Measurements from ENCODE around the gene ZNF331.

ZNF331 gene

DNA sequence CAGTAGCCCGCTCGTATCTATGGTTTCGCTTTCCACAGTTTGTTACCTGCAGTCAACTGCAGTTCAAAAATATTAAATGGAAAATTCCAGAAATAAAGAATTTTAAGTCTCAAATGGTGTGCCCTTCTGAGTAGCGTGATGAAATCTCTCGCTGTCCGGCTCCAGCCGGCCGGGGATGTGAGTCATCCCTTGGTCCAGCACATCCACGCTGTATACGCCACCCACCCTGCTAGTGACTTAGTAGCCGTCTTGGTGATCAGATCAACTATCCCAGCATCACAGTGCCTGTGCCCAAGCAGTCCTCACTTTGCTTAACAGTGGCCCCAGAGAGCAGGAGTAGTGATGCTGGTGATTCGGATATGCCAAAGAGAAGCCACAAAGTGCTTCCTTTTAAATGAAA, 40.0 kb downstream of the ZNF331 start:
- no peak for DNase-seq

DNA sequence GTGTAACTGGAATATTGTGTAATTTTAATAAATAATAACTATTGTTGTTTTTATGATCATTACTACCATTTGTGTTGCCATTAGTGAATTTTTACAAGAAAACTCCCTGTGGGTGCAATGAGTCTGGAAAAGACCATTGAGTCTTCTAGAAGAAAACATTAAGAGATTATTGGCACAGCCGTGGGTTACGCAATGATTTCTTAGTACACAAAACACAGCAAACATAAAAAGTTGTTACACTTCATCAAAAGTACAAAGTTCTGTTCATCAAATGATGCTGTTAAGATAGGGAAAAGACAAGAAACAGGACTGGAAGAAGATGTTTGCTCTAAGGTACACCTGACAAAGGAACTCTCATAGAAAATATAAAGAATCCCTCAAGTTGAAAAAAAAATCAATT, 41.6 kb downstream of the ZNF331 start:
- no peak for DNase-seq

DNA sequence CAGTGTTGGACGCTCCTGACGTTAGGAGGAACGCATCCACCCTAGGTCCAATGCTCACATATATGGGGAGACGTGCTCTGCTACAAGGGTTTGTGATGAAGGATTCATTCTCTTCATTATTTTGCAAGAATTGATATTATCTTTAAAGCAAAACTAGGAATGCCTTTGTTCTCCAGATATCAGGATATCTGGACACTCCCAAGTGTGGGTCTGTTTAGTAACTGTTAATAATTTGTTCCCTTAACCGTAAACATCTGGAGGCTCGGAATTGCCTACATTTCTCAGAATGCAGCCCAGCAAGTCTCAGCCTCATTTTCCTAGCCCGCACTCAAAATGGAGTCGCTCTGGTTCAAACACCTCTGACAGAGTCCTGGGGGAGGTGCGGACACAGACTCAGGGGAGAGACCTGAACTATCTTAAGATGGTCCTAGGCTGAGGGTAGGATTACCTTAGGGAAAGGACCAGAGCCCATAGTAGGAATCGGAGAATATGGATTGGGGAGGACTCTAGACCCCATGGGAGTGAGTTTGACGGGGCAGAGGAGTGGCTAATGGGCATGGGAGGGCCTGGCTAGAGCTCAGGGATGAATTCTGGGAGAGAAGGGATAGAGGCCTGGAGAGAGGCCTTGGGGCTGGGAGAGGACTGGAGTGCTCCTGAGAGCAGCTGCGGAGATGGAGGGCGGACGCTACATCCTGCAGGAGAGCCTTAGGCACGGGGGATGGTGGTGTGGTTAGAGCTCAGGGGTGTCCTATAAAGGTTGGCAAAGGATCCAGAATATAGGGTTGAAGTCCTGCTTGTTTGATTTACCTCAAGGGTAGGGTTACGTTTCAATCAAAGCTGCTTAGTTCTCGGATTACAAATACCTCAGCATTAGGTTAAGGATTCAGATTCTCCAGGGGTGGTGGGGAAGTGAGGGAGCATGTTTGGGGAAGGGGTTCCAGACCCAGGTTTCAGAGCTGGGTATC, 43.2 kb downstream of the ZNF331 start:
- DNase-seq: no peak

DNA sequence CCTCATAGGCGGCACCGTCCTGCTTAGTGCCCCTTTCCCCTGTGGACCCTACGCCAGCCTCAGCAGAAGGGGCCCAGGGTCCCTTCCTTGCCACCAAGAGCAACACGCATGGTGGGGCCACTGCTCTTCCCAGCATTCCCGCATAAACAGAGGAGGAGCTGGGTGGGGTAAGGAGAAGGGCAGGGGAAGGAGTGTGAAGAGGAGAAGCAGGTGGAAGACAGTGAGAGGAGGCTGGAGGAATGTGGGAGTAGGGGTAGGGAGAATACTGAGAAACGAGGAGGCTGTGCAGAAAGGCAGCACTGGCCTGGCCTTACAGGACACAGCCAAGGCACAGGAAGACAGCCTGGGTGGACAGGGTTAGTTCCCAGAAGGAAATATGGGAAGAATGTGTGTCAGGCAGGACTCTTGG, 43.9 kb downstream of the ZNF331 start:
- DNase-seq: no peak

DNA sequence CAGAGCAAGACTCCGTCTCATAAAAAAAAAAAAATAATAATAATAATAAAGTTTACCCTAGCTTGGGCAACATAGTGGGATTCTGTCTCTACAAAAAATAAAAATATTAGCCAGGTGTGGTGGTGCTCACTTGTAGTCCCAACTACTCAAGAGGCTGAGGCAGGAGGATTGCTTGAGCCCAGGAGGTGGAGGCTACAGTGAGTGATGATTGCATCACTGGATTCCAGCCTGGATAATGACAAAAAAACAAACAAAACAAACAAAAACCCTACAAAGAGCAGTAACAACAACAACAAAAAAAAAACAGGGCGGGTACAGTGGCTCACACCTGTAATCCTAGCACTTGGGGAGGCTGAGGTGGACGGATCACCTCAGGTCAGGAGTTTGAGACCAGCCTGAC, 45.2 kb downstream of the ZNF331 start:
- DNase-seq: no peak

DNA sequence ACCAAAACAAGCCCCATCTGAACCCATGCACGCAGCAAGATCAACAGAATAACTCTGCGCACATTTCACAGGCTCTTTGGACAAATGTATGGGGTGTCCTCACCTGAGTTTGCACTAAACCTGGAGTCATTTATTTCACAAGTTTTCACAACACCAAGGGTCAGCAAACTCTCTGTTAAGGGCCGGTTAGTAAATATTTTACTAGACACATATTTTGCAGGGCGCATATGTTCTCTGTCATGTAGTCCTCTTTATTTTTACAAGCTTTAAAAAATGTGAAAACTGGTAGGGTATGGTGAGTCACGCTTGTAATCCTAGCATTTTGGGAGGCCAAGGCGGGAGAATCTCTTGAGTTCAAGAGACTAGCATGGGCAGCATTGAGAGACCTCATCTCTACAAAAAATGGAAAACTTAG, 48.3 kb downstream of the ZNF331 start:
- DNase-seq: no peak

DNA sequence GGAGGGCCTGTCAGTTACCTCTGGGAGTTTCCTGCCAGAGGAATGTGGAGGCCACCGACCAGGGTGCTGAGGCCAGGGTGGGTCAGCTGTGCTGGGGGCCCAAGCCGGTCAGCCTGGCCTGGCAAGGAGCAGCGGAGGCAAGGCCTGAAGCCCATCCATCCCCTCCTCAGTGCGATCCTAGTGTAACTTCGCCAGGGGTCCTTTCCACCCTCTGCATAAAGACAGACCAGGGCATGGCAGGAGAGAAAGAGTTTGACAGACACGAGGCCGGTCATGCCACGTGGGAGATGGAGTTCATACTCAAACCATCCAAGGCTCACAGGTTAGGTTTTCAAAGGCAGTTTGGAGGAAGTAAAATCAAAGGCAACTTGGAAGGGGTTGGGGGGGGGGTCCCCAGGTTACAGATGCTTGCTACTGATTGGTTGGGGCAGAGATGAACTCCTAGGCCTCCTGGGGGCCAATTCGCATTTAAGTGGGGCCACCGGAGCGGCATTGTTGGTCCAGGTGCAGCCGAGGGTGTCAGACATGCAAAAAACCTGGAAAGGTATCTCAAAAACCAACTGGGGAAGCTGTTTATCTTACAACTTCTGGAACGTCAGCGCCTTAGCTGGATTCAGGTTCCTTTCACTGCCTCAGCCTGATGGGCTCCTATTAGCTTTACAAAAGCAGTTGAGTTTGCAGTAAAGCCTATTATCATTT, 57.0 kb downstream of the ZNF331 start:
- no peak for DNase-seq

DNA sequence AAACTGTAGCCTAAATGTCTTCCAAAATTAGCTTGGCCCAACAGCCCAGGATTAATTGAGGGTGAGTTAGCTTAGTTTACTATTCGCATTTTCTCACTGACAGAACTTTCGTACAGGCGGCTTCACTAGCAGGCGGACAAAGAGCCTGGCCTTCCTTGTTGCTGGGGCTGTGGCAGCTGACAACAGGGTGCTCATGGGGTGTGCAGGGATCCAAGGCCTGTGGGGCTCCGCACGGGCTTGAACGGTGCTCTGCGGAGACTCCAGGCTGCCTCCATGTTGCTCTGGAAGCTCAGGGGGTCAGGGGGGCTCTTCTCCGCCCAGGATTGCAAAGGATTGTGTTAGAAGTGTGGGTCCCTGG, 57.5 kb downstream of the ZNF331 start:
- DNase-seq: no peak

DNA sequence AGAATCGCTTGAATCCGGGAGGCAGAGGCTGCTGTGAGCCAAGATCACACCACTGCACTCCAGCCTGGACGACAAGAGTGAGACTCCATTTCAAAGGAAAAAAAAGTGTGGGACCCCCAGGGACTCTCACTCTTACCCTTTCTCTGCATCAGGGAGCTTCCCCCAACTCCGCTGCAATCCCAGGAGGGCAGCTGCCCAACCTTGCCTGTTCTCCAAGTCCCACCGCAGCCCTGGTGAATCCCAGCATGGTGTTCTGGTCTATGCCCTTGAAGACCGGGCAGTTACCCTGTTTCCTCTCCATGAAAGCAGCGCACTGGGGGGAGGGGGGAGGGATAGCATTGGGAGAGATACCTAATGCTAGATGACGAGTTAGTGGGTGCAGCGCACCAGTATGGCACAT, 58.1 kb downstream of the ZNF331 start:
- DNase-seq: no peak

DNA sequence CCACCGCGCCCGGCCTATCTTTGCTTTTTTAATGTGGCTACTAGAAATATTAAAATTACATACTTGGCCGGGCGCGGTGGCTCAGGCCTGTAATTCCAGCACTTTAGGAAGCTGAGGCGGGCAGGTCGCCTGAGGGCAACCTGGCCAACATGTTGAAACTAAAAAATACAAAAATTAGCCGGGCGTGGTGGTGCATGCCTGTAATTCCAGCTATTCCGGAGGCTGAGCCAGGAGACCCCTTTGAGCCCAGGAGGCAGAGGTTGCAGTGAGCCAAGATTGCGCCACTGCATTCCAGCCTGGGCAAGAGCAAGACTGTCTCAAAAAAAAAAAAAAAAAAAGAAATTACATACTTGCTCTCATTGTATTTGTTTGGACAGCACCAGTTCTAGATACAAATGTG, 59.1 kb downstream of the ZNF331 start:
- no peak for DNase-seq

DNA sequence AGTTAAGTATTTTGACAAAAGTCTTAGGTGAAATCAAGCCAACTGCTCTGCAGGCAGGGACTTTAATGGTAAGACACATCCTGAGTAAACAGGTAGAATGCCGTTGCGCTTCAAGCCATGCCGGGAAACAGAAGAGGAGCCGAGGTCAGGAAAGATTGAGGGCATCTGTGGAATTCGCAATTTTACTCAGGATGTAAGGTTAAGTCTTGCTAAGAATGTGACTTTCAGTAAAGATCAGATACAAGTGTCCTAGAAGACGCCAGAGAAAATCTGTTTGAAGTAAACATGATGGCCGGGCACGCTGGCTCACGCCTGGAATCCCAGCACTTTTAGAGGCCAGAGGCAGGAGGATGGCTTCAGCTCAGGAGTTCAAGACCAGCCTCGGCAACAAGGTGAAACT, 60.4 kb downstream of the ZNF331 start:
- DNase-seq: no peak

DNA sequence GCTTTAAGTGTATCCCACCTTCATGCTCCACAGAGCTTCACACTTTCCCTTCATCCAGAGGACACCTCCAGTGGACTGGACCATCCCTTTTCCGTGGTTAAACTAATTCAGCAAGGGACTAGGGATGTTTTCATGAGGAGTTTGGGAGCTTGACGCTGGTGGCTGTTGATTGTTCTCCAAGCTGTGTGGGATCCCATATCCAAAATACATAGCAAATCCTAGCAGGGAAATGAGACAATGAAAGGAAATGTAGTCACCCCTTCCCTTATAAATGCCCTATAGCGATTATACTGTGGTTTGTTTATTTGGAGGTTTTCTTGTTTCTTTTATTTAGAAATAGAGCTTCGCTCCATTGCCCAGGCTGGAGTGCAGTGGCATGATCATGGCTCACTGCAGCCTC, 62.3 kb downstream of the ZNF331 start:
- DNase-seq: no peak

DNA sequence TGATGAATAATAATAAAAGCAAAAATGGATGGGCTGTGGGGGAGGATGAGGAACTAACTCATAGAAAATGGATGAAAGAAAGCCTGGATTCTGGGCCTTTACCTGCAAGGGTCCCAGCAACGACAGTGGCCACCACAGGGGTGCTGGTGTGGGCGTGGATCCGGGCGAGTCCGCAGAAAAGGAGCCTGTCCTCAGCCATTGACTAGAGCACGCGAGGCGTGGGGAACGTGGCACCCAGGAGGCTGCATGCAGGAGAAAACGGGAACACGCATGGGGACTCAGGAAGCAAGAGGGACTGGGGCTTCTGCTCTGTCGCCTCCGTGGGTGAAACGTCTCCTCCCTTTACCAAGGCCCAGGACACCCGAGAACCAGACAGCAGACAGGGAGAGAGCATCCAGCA, 68.1 kb downstream of the ZNF331 start:
- no peak for DNase-seq

DNA sequence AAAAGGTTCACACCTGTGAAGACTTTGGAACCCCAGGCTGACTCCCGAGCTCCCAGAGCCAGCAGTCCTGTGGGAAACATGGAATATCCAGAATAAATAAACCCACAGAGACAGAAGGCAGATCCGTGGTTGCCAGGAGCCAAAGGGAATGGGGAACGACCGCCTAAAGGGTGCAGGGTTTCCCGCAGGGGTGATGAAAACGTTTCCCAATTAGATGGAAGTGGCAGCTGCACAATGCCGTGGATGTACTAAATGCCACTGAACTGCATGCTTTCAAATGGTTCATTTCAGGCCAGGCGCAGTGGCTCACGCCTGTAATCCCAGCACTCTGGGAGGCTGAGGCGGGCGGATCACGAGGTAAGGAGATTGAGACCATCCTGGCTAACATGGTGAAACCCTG, 70.4 kb downstream of the ZNF331 start:
- DNase-seq: no peak

DNA sequence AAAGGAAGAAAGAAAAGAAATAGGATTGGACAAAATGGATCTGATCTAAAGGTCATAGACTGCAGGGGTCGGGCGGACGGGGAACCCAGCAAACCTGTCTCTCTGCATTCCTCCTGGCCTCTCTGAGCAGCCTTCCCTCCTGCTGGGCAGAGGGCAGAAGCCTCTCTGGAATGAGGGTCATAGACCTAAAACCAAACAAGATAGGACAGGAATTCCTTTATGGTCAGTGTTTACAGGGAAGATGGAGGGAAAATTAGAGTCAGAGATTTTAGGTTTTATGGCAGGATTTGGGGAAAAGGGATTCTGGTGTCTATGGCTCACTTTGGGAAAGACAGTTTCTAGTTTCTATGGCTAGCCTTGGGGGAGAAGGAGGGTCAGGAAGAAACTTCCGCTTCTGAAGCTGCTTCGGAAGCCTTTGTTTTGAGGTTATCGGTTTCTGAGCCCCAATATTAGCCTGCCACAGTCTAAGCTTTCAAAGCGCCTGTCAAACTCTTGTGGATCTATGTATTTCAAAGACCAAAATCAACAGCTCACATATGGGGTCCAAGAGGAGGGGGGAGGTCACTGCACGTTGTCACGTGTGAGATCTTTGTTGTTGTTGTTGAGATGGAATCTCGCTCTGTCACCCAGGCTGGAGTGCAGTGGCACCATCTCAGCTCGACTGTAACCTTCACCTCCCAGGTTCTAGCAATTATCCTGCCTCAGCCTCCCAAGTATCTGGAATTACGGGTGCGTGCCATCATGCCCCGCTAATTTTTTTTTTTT, 75.0 kb downstream of the ZNF331 start:
- no peak for DNase-seq

DNA sequence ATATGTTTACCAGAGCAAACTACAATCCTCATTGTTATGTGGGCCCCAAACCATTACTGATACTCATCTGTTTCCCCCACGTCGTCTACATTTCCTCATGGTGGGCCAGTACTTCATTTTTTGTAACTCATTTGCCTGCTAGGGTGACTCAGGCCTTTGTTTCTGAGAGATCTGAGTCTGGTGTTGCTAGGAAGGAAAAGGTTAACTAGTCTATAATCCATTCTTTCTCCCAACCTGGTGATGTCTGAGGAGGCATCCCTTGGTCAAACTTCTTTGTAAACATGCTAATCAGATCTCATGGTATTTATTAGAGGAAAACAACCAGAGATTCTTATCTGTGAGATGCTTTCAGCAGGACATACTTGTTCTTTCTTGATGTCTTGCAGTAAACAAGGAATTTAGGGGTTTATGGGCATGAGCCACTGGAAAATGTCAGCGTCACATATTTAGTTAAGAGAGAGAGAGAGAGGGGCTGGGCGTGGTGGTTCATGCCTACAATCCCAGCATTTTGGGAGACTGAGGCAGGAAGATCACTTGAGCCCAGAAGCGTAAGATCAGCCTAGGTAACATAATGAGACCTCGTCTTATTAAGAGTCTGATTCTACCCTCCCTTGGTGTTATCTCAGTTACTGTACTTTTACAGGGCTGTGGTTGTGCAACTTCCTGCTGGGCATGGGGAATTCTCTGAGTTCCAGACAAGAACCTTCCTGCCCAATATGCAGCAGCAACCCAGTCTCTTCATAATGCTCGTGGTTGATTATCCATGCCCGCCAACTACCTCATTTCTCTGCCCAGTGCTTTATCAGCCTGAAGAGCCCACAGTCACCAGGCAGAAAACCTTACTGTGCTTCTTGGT, 84.2 kb downstream of the ZNF331 start:
- DNase-seq: no peak

DNA sequence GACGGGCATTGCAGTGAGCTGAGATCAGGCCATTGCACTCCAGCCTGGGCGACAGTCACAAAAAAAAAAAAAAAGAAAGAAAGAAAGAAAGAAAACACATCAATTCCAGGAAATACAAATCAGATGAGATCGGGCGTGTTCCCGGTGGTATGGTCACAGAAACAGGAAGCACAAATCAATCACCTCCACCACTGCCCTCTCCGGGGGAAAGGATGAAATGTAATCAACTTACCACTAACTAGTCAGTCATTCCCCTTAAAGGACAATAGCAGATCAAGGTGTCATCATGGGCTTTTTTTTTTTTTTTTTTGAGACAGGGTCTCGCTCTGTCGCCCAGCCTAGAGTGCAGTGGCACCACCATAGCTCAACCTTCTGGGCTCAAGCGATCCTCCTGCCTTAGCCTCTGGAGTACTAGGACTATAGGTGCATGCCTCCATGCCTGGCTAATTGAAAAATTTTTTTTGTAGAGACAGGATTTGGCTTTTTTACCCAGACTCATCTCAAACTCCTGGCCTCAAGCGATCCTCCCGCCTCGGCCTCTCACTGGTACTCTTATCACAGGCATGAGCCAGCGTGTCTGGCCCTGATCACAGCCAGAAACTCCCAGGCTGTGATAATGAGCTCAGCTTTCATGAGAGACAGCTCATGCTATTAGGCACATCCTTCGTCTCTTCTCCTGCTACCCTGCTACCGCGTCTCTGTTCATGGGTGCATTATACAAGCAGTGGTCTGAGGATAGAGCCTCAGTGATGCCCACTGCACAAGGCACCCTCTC, 87.0 kb downstream of the ZNF331 start:
- no peak for DNase-seq

DNA sequence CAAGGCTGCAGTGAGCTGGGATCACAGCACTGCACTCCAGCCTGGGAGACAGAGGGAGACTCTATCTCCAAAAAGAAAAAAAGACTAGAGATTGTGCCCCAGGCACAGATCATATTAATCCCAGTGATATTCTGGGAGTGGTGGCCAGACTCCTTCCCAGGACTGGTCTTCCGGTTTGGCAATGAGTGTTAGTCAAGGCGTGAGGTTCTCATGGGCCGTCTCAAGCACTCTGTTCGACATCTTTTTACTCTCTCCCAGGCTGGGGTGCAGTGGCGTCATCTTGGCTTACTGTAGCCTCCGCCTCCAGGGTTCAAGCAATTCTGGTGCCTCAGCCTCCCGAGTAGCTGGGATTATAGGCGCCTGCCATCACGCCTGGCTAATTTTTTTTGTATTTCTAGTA, 88.5 kb downstream of the ZNF331 start:
- DNase-seq: no peak

DNA sequence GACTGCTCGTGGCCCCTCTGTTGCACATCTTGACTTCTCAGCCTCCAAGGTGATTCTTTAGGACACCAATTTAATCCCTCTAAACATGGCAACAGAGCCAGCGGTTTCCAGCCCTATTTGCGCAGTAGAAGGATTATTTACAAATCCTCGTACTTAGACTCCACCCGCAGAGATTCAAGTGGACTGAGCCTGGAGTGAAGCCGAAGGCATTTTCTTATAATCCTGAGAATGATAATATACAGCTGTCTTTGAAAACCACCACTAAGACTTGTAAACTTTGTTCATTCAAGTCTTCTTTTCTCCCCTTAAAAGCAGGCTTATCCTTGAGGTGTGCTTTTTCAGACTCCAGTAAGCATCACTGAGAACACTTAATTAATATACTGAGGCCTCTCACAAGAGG, 89.0 kb downstream of the ZNF331 start:
- no peak for DNase-seq
